GM23338 (cell line): Measurements from ENCODE around the gene ENPP1. TPM values are rescaled to one million over a fixed set of nuclear protein-coding genes. Genes with fewer than 3 reads are reported as not detected.

Experiments used
- ATAC-seq: fragments of 200-7000 bp; cut with Tn5 transposase; 3 replicates; pipeline ENCODE4 v1.9.1; 2020
- DNase-seq: peaks from one replicate; pipeline ENCODE4 v3.0.0-alpha.2; 2015; ENCODE audit warnings: low spot score
- H2AFZ ChIP-seq: fragments of 200-600 bp; sonication (generic); 2 replicates; pipeline ENCODE4 v1.8.0; 2016; ENCODE audit warnings: antibody characterized with exemption, mild to moderate bottlenecking, moderate library complexity
- H3F3A ChIP-seq: fragments of 200-600 bp; sonication (generic); replicated peaks from 2 replicates; pipeline ENCODE4 v1.8.0; 2017; ENCODE audit warnings: antibody characterized with exemption, mixed run types, low read depth
- H3K27ac ChIP-seq: fragments of 200-600 bp; sonication (generic); 2 replicates; pipeline ENCODE4 v1.6.1; 2016; ENCODE audit warnings: low read depth
- H3K27me3 ChIP-seq: fragments of 200-600 bp; sonication (generic); 2 replicates; pipeline ENCODE4 v1.8.0; 2016; ENCODE audit warnings: mild to moderate bottlenecking, mixed run types, moderate library complexity; ENCODE audit not compliant: insufficient read depth
- H3K36me3 ChIP-seq: fragments of 200-600 bp; sonication (generic); 2 replicates; pipeline ENCODE4 v1.8.0; 2016; ENCODE audit warnings: mild to moderate bottlenecking; ENCODE audit not compliant: insufficient read depth
- H3K4me1 ChIP-seq: fragments of 200-600 bp; sonication (generic); 2 replicates; pipeline ENCODE4 v1.8.0; 2016; ENCODE audit warnings: mild to moderate bottlenecking, moderate library complexity; ENCODE audit not compliant: insufficient read depth
- H3K4me2 ChIP-seq: fragments of 200-600 bp; sonication (generic); 2 replicates; pipeline ENCODE4 v1.7.1; 2017; ENCODE audit warnings: mixed run types
- H3K4me3 ChIP-seq: fragments of 200-600 bp; sonication (generic); 2 replicates; pipeline ENCODE4 v1.6.1; 2016; ENCODE audit warnings: mixed run types
- H3K79me2 ChIP-seq: fragments of 200-600 bp; sonication (generic); replicated peaks from 2 replicates; pipeline ENCODE4 v1.8.0; 2017; ENCODE audit warnings: mild to moderate bottlenecking; ENCODE audit not compliant: insufficient read depth
- H3K9me2 ChIP-seq: fragments of 200-600 bp; sonication (generic); 2 replicates; pipeline ENCODE4 v1.8.0; 2017; ENCODE audit not compliant: insufficient read depth
- H4K20me1 ChIP-seq: fragments of 200-600 bp; sonication (generic); replicated peaks from 2 replicates; pipeline ENCODE4 v1.8.0; 2017; ENCODE audit warnings: mild to moderate bottlenecking; ENCODE audit not compliant: insufficient read depth
- H3K27ac Mint-ChIP-seq: 2 replicates; pipeline ENCODE4 v1.8.0; 2020; ENCODE audit warnings: inconsistent platforms, mild to moderate bottlenecking, moderate library complexity, mixed read lengths
- H3K27me3 Mint-ChIP-seq: 3 replicates; pipeline ENCODE4 v1.8.0; 2022; ENCODE audit warnings: low read depth, mild to moderate bottlenecking, moderate library complexity, mixed read lengths, inconsistent platforms; ENCODE audit not compliant: insufficient read depth, poor library complexity
- H3K36me3 Mint-ChIP-seq: 3 replicates; pipeline ENCODE4 v1.8.0; 2021; ENCODE audit warnings: low read depth, mild to moderate bottlenecking, inconsistent platforms, moderate library complexity, mixed read lengths
- H3K4me1 Mint-ChIP-seq: 3 replicates; pipeline ENCODE4 v1.8.0; 2020; ENCODE audit warnings: mild to moderate bottlenecking, inconsistent platforms, mixed read lengths
- H3K4me3 Mint-ChIP-seq: 3 replicates; pipeline ENCODE4 v1.8.0; 2021; ENCODE audit warnings: moderate library complexity, mild to moderate bottlenecking, inconsistent platforms, mixed read lengths
- H3K9me3 Mint-ChIP-seq: 3 replicates; pipeline ENCODE4 v1.8.0; 2020; ENCODE audit warnings: moderate library complexity, mild to moderate bottlenecking, inconsistent platforms, mixed read lengths
- CREB1 ChIP-seq: fragments of 250-450 bp; sonication (Bioruptor Pico); IDR thresholded peaks from 2 replicates; pipeline ENCODE4 v1.5.0; 2020; ENCODE audit warnings: low read depth, mild to moderate bottlenecking, moderate library complexity
- CTCF ChIP-seq, 2 experiments: fragments of 200-600 bp in 1 of 2; sonication (generic) in 1 of 2; conservative IDR thresholded peaks; 2 replicates each; pipeline versions ENCODE4 v1.5.1 to v1.6.1; 2016 to 2017; ENCODE audit warnings: antibody characterized with exemption in 2 of 2, low read depth in 2 of 2, mild to moderate bottlenecking in 2 of 2, moderate library complexity in 1 of 2
- ETS1 ChIP-seq: IDR thresholded peaks from 2 replicates; pipeline ENCODE4 v1.6.1; 2016; ENCODE audit warnings: antibody characterized with exemption
- EZH2 ChIP-seq: fragments of 200-600 bp; sonication (generic); IDR thresholded peaks from one replicate; pipeline ENCODE4 v1.8.0; 2017; ENCODE audit warnings: antibody characterized with exemption, mild to moderate bottlenecking, low read depth; ENCODE audit not compliant: unreplicated experiment
- EZH2phosphoT487 ChIP-seq: fragments of 200-600 bp; sonication (generic); IDR thresholded peaks from one replicate; pipeline ENCODE4 v1.8.1; 2018; ENCODE audit warnings: antibody characterized with exemption; ENCODE audit not compliant: unreplicated experiment
- JUNB ChIP-seq: IDR thresholded peaks from one replicate; pipeline ENCODE4 v1.6.1; 2016; ENCODE audit warnings: antibody characterized with exemption; ENCODE audit not compliant: unreplicated experiment
- POLR2AphosphoS5 ChIP-seq: IDR thresholded peaks from 2 replicates; pipeline ENCODE4 v1.6.1; 2016; ENCODE audit warnings: antibody characterized with exemption, low read depth
- REST ChIP-seq: IDR thresholded peaks from one replicate; pipeline ENCODE4 v1.6.1; 2018; ENCODE audit warnings: antibody characterized with exemption; ENCODE audit not compliant: unreplicated experiment
- STAT1 ChIP-seq: IDR thresholded peaks from one replicate; pipeline ENCODE4 v1.6.1; 2016; ENCODE audit warnings: antibody characterized with exemption; ENCODE audit not compliant: unreplicated experiment
- ZNF114 ChIP-seq: fragments of 250-450 bp; sonication (Bioruptor Pico); IDR thresholded peaks from 2 replicates; pipeline ENCODE4 v1.5.0; 2020; ENCODE audit warnings: mild to moderate bottlenecking, moderate library complexity
- ZNF331 ChIP-seq: fragments of 250-450 bp; sonication (Bioruptor Pico); IDR thresholded peaks from 2 replicates; pipeline ENCODE4 v1.5.0; 2020; ENCODE audit warnings: low read depth, mild to moderate bottlenecking, moderate library complexity
- polyA plus RNA-seq: library from polyadenylated mRNA; unstranded; fragments of >200 nt; fragmentation: Nextera tagmentation; extraction: Ambion mirVana; gene quantifications from 2 replicates; pipeline ENCODE4 v1.2.1, GENCODE V29; 2016
- total RNA-seq: library from RNA; depleted of rRNA; stranded (reverse); fragments of >200 nt; shearing (Covaris generic); gene quantifications from 2 replicates; pipeline ENCODE4 v1.2.3, GENCODE V29; 2014

The ENPP1 gene
- total and polyA plus RNA-seq, 2 experiments from 2014 or later, result 17.3 to 46.9 TPM

- Mint-ChIP-seq H3K4me1 (no peaks in the 10 kb centered on the region; the same call in 2 of the 3 replicates), H3K4me3 (no peak overlapping the region), H3K36me3 (peaks cover 20% of the 10 kb centered on the region; the same call in 2 of the 3 replicates), H3K9me3 (no peaks in the 10 kb centered on the region), H3K27ac (no peak overlapping the region), H3K27me3 (no peaks in the 10 kb centered on the region)
- Histone ChIP-seq H3K79me2 (no peaks in the 10 kb centered on the region), H3K4me1 (no peaks in the 10 kb centered on the region), H3K9me2 (no peaks in the 10 kb centered on the region), H3K4me2 (no peak overlapping the region), H4K20me1 (no peaks in the 10 kb centered on the region), H3K27ac (no peak overlapping the region), H3F3A (no peaks in the 10 kb centered on the region), H3K36me3 (peaks cover 16% of the 10 kb centered on the region; the same call in 1 of the 2 replicates), H3K27me3 (no peaks in the 10 kb centered on the region), H3K4me3 (no peak overlapping the region), H2AFZ (no peak overlapping the region)
- no peak for TF ChIP-seq REST
- TF ChIP-seq ZNF331 (CRISPR knock-in tag), result no peak
- no peak for TF ChIP-seq ETS1
- no peak for TF ChIP-seq POLR2AphosphoS5
- TF ChIP-seq CTCF (conservative IDR thresholded peaks at IDR 0.05; ENCODE audit: low read depth in 2 of 2), result no peak
- no peak for TF ChIP-seq EZH2
- TF ChIP-seq CREB1 (CRISPR knock-in tag), result no peak
- ATAC-seq (no peak), DNase-seq (no peak)
These were observed 44.4 kb downstream of the ENPP1 start for GRCh38 chr6:131852200-131852599.

- peaks cover 30% of the 10 kb centered on the region; the same call in 2 of the 3 replicates for H3K36me3 Mint-ChIP-seq
- no peak for TF ChIP-seq EZH2phosphoT487
- no peak for TF ChIP-seq EZH2
- TF ChIP-seq POLR2AphosphoS5, result no peak
- TF ChIP-seq STAT1, result no peak
- no peak for TF ChIP-seq ZNF114 (CRISPR knock-in tag)
- TF ChIP-seq CTCF (conservative IDR thresholded peaks at IDR 0.05; ENCODE audit: low read depth in 2 of 2), result no peak
- no peak for TF ChIP-seq ZNF331 (CRISPR knock-in tag)
- TF ChIP-seq ETS1, result no peak
- TF ChIP-seq JUNB, result no peak
- TF ChIP-seq CREB1 (CRISPR knock-in tag), result no peak
These were observed 47.0 kb downstream of the ENPP1 start for GRCh38 chr6:131854803-131855202.

More at GRCh38 chr6:131854803-131855202, 47.0 kb downstream of the ENPP1 start:
- no peak overlapping the region for H3K27ac Mint-ChIP-seq
- no peaks in the 10 kb centered on the region for H3K9me2 ChIP-seq
- no peaks in the 10 kb centered on the region for H3K79me2 ChIP-seq
- no peak overlapping the region for H2AFZ ChIP-seq
- H3K4me3 Mint-ChIP-seq, result no peak overlapping the region
- peaks cover under 1% of the 10 kb centered on the region; the same call in 1 of the 2 replicates for H3K4me1 ChIP-seq
- DNase-seq (no peak), ATAC-seq (no peak)
- no peak overlapping the region for H3K4me2 ChIP-seq
- H3K36me3 ChIP-seq, result peaks cover 16% of the 10 kb centered on the region; the same call in 1 of the 2 replicates
- H3K9me3 Mint-ChIP-seq, result no peaks in the 10 kb centered on the region
- H3K27me3 Mint-ChIP-seq, result no peaks in the 10 kb centered on the region
- H3K4me1 Mint-ChIP-seq, result peaks cover 3% of the 10 kb centered on the region
- H3K4me3 ChIP-seq, result no peak overlapping the region
- H3K27me3 ChIP-seq, result no peaks in the 10 kb centered on the region
- H4K20me1 ChIP-seq, result no peaks in the 10 kb centered on the region
- no peak overlapping the region for H3K27ac ChIP-seq
- no peaks in the 10 kb centered on the region for H3F3A ChIP-seq
